Pancreas (tissue), 10 donors: ENCODE results near the gene MDFIC. TPM values are rescaled to one million over a fixed set of nuclear protein-coding genes. Genes with fewer than 3 reads are reported as not detected.

ENCODE experiments used
- ATAC-seq, 4 donors: fragments of 200-7000 bp; cut with Tn5 transposase; one replicate each; pipeline versions ENCODE4 v1.8.0 to v1.9.1; 2020; ENCODE audit warnings: mild to moderate bottlenecking in 4 of 4, moderate library complexity in 4 of 4
- DNase-seq, 6 donors: peaks; one replicate each; pipeline ENCODE4 v3.0.0-alpha.2; 2020
- FAIRE-seq: peaks from 2 replicates; lab custom pipeline; 2012; peaks lifted over from hg19 to GRCh38; lab: Jason Lieb, UNC
- H3K27ac ChIP-seq, 4 donors: fragments of 200-600 bp; sonication (generic); 1 replicate in 3 of 4; 2 replicates in 1 of 4; pipeline versions ENCODE4 v1.5.0 to v1.8.0; 2020
- H3K27me3 ChIP-seq, 4 donors: fragments of 200-600 bp; one replicate each; pipeline ENCODE4 v1.8.0; 2021
- H3K36me3 ChIP-seq, 3 donors: fragments of 200-600 bp; sonication (generic) in 1 of 3; one replicate each; pipeline versions ENCODE4 v1.5.0 to v1.8.0; 2020 to 2021
- H3K4me1 ChIP-seq, 3 donors: fragments of 200-600 bp; one replicate each; pipeline ENCODE4 v1.8.0; 2021
- H3K4me3 ChIP-seq, 4 donors: fragments of 200-600 bp; sonication (generic) in 2 of 4; one replicate each; pipeline versions ENCODE4 v1.5.0 to v1.8.0; 2020 to 2021
- H3K9me3 ChIP-seq, 4 donors: fragments of 200-600 bp; one replicate each; pipeline ENCODE4 v1.8.0; 2021
- WGBS, 2 donors: extraction: QIAGEN DNeasy Blood & Tissue Kit; methylation state at CpG; one replicate each; pipeline ENCODE4 v1.1.7; 2013; 5-methylcytosine and 5-hydroxymethylcytosine counted together
- intact Hi-C, 3 donors: fragments of 100-400 bp; cut with DNase I; formaldehyde crosslinking; loops; one replicate each; pipeline versions ENCODE4 v1.11.1 to v1.14.2; 2022
- polyA plus RNA-seq, 2 donors: library from polyadenylated mRNA; stranded (reverse); fragments of 200-250 nt; gene quantifications; one replicate each; pipeline ENCODE4 v1.2.3, GENCODE V29; 2013
- total RNA-seq, 6 donors: library from RNA; stranded (reverse); fragmentation: NEBNext Ultra II Directional in 4 of 6; extraction: Animal tissue kit (Norgen Biotek cat#: 25700) in 4 of 6; gene quantifications; one replicate each; pipeline versions ENCODE4 v1.2.1 to v1.2.4, GENCODE V29; 2021 to 2023
- TF ChIP-seq, protein P1 (sequence below), 4 donors: fragments of 200-600 bp; sonication (generic) in 3 of 4; IDR thresholded peaks; one replicate each; pipeline versions ENCODE4 v1.5.0 to v1.8.0; 2021; ENCODE audit warnings: antibody characterized with exemption in 4 of 4
- donor health status: healthy with polysubstance abuse.
- donor health status: DM: no; HTN: no; CAD: no; lungs with moderate emphysema.
- donor health status: DM: no; HTN: no; CAD: no.
- donor health status: control.
- donor health status: control.
- donor health status: Bipolar disorder and iron deficiency.
- donor health status: DM: yes; HTN: yes; CAD: no.
- donor health status: DM: no; HTN: no; CAD: no.
- donor health status: DM: no; HTN: no; CAD: no.
- donor health status: DM: yes; HTN: yes; CAD: no.

The MDFIC gene
- total and polyA plus RNA-seq, 8 donors: 3.1 to 12.3 (median 4.8) TPM

DNA sequence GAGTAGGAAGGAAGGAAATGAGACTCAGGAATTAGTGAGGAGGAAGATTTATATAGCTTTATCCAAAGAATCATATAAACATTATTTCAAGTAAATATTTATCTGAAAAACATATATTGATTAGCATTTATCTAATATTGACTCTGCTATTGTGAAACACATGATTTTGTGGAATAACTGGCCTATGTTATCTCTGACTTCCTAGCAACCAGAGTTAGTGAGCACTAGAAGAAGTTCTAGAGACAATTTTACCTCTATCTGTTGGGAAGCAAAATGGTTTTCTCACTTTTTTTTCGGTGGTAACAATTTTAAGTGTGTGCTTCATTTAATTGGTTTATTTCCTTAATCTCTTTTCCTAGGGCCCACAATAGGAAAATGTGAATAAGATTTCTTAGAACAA lies 21.6 kb downstream of the MDFIC start:
- H3K4me3 ChIP-seq: no peak overlapping the region
- DNase-seq (no peak), FAIRE-seq (no peak), ATAC-seq (no peak)
- TF ChIP-seq, protein P1, sequence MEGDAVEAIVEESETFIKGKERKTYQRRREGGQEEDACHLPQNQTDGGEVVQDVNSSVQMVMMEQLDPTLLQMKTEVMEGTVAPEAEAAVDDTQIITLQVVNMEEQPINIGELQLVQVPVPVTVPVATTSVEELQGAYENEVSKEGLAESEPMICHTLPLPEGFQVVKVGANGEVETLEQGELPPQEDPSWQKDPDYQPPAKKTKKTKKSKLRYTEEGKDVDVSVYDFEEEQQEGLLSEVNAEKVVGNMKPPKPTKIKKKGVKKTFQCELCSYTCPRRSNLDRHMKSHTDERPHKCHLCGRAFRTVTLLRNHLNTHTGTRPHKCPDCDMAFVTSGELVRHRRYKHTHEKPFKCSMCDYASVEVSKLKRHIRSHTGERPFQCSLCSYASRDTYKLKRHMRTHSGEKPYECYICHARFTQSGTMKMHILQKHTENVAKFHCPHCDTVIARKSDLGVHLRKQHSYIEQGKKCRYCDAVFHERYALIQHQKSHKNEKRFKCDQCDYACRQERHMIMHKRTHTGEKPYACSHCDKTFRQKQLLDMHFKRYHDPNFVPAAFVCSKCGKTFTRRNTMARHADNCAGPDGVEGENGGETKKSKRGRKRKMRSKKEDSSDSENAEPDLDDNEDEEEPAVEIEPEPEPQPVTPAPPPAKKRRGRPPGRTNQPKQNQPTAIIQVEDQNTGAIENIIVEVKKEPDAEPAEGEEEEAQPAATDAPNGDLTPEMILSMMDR (IDR thresholded peaks at IDR 0.05): no peak
- H3K27me3 ChIP-seq: no peaks in the 10 kb centered on the region
- 27 to 30% methylated on average over 1 of the region's 1 CpG for WGBS, 2 donors
- no peak overlapping the region for H3K27ac ChIP-seq
- intact Hi-C loops: no loop called here
- H3K9me3 ChIP-seq: no peaks in the 10 kb centered on the region
- H3K4me1 ChIP-seq: no peaks in the 10 kb centered on the region
- H3K36me3 ChIP-seq: no peaks in the 10 kb centered on the region

DNA sequence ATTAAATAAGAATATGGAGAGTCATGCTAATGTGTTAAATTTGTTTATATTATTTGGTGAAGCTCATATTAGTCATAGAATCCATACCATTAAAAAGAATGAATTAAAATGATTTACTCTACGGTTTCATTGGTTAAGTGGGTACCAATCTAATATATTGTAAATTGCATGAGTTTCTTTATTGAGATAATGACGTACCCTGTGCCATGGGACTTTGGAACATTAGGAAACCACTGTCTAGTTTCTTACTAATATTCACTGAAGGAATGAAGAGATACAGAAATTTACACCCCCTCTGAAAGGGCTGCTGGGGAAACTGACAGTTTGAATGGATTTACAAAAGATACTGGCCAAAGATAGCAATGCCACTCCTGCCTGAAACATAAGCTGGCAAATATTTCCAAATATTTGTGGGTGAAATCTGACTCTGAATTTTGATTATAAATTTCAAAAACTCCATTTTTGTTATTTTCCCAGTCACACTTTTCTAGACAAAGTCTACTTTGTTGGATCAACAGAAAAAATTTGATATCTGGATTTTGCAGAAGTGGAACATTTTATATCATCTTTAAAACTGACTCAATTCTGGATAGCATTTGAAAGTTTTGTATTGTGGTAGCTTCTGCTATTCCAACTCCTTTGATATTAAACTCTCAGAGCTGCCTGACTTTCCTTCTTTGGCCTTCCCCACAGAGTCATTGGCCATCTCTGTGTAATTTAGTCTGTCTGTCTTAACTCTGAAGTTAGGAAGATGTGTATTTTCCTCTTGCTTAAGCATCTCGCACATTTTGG lies 22.3 kb downstream of the MDFIC start:
- no peaks in the 10 kb centered on the region for H3K27me3 ChIP-seq
- intact Hi-C loops: no loop called here
- TF ChIP-seq, protein P1 (IDR thresholded peaks at IDR 0.05): no peak
- H3K36me3 ChIP-seq: no peaks in the 10 kb centered on the region
- WGBS, 2 donors: 87 to 88% methylated on average over 3 of the region's 3 CpGs
- no peak overlapping the region for H3K4me3 ChIP-seq
- no peaks in the 10 kb centered on the region for H3K4me1 ChIP-seq
- no peak overlapping the region for H3K27ac ChIP-seq
- H3K9me3 ChIP-seq: no peaks in the 10 kb centered on the region
- DNase-seq: no peak
- FAIRE-seq: no peak
- ATAC-seq: peak in 1 of 4 donors; percentile 16

DNA sequence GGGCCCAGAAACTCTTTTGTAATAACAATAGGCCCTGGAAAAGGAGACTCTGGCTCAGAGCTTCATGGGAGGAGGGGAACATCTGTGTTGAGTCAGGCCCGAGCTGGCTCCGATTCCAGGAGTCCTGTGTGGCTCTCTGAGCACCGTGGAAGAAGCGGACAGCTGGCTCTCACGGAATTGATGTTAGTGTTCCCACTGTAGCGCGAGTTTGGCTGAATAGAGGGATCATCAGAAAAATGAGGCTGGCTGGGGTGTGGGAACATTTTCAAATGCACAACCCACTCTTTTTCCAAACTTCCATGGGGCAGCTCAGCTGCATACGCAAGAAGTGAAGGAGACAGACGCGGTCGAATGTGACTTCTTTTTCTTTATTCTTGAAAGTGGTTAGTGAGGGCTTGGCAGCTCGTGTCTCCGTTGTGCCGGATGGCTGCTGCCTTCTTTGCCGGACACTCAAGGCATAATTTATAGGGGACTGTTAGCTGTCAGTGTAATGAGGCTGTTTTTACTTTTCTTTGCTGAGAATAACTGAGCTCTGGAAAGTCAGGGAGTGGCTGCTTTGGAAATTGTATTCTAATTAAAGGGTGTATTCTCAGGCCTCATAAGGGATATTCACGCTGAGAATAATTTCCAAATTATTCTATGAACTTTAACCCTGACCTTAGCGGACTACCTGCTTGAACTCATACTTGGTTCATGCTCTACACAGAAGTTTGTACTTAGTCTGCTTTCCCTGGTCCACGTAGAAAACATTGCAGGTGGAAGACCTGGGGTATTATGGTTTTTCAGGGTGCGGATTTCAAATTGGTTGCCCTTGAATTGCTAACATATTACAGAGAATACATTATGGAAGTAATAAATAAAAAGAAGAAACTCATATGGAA lies 23.1 kb downstream of the MDFIC start:
- Histone ChIP-seq H3K4me3 (no peak overlapping the region), H3K27ac (no peak overlapping the region), H3K36me3 (no peaks in the 10 kb centered on the region), H3K9me3 (no peaks in the 10 kb centered on the region), H3K4me1 (no peaks in the 10 kb centered on the region), H3K27me3 (no peaks in the 10 kb centered on the region)
- intact Hi-C loops: no loop called here
- TF ChIP-seq, protein P1 (IDR thresholded peaks at IDR 0.05): no peak
- 85 to 88% methylated on average over 19 of the region's 19 CpGs for WGBS, 2 donors
- FAIRE-seq (no peak), ATAC-seq (peak in 3 of 4 donors; percentile 54 to 70 (median 57)), DNase-seq (peak in 3 of 6 donors; percentile 7 to 32 (median 19))

DNA sequence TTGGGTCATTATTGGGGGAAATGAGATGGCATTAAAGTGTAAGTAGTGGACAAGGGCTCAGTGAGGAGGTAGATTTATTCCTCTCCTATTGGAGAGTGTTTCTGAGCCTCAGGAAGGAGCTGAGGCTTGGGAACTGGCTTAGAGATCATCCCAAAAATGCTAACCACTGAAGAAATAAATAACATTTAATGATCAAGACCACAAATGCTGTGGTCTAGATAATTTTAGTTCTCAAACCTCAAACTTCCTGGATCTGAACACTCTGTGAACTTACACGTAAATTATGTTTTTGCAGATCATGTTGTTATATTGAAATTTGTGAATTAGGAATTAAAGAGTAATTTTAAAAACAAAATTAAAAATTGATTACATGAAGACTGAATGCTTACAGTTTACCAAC lies 27.3 kb downstream of the MDFIC start:
- DNase-seq: no peak
- TF ChIP-seq, protein P1 (IDR thresholded peaks at IDR 0.05): no peak
- no peak for ATAC-seq
- Histone ChIP-seq H3K4me3 (no peak overlapping the region), H3K4me1 (no peaks in the 10 kb centered on the region), H3K27ac (no peak overlapping the region), H3K36me3 (no peaks in the 10 kb centered on the region), H3K9me3 (no peaks in the 10 kb centered on the region), H3K27me3 (no peaks in the 10 kb centered on the region)
- 82 to 95% methylated on average over 1 of the region's 1 CpG for WGBS, 2 donors
- FAIRE-seq: no peak
- intact Hi-C loops: no loop called here
